Activated CD4-positive, alpha-beta T cell treated with anti-CD3 and anti-CD28 coated beads, Interleukin-2, amount 50 U/mL, for 24 hours (primary cell): ENCODE measurements around the gene PABPN1.

Source experiments
- DNase-seq, 2 donors: peaks; one replicate each; pipeline ENCODE4 v3.0.0-alpha.2; 2020; ENCODE audit warnings: low read depth in 1 of 2, low spot score in 1 of 2

The PABPN1 gene

GRCh38 chr14:23326491-23327332 lies 5.5 kb downstream of the PABPN1 start:
- no peak for DNase-seq

DNA sequence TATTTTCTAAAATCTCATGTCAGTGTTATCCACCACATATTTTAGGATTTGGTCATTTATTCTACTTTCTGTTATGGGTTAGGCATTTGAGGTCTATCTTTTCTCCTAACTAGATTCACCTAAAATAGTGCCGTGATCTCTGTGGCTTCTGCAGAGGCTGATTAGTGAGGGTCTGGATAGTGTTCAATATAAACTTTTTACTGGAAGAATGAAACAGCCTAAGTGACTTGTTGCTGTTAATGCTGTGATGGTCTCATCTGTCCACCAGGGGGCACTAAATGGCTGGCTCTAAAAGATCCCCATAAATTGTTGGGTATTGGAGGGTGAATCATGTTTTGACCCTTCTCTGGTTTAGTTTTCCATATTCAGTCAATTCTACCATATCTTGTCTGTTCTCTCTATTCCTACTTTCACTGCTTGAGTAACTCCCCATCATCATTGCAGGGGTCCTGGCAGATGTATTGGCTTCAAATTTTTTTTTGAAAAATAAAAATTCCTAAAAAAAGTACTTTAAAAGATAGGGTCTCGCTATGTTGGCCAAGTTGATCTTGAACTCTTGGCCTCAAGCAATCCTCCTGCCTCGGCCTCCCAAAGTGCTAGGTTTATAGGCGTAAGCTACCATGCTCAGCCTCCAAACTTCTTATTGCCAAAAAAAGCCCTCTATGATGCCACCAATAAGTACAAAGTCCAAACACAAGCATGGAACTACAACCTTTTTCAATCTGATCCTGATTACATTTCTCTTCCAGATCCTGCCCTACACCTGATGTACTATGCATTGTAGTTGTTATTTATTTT lies 6.9 kb downstream of the PABPN1 start:
- DNase-seq = peak; percentile 28 to 69

DNA sequence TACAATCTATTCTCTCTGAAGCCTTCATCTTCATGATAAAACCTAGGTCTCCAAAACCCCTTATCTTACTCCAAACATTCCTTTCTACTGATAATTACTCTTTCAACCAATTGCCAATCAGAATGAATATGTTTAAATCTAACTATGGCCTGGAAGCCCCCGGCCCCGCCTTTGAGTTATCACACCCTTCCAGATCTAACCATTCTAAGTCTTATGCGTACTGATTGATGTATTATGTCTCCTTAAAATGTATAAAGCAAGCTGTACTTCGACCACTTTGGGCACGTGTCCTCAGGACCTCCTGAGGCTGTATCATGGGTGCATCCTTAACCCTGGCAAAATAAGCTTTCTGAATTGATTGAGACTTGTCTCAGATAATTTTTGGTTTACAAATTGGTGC lies 14.4 kb downstream of the PABPN1 start:
- DNase-seq = no peak

DNA sequence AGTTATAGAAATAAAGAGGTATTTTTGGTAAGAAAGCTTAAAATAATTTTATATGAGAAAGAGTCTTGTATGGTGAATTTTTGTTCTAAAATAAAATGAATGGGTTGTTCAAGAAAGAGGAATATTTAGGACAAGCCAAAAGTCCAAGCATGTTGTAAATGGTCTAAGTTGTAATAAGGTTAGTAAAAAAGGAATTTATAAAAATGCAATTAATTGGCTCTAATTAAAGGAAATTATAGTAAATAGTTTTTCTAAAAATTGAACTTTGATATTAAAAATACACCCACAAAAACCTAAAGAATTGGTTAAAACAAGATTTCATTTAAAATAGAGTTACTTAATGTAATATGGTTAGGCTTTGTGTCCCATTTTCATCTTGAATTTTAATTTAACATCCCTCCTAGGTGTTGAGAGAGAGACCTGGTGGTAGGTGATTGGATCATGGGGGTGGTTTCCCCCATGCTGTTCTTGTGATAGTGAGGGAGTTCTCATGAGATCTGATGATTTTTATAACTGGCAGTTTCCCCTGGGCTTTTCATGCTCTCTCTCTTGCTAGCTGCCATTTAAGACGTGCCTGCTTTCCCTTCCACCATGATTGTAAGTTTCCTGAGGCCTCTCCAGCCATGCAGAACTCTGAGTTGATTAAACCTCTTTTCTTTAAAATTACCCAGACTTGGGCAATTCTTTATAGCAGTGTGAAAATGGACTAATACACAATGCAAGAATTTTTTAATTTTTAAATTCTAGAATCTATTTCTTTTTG lies 18.4 kb downstream of the PABPN1 start:
- DNase-seq = no peak

DNA sequence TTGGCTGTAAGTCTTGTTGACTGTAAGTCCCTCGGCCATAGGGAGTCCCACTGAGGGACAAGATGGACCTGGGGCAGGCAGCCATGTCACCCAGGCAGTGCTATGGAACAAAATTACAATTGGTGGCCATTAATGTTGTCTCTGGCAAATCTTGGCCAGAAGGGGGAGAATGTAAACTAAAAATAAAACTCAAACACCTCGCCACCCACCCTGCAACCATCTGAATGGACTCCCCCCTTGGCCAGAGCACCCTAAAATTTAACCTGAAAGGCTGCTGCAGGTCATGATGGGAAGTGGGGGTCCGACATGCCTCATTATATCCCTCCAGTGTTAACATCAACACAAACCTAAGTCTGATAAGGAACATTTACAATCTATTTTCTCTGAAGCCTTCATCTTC lies 23.2 kb downstream of the PABPN1 start:
- no peak for DNase-seq

- no peak for DNase-seq
These were observed 24.9 kb downstream of the PABPN1 start for GRCh38 chr14:23345987-23346692.

- no peak for DNase-seq
These were observed 25.6 kb downstream of the PABPN1 start for GRCh38 chr14:23346693-23347405.

GRCh38 chr14:23347406-23348296 lies 26.4 kb downstream of the PABPN1 start:
- no peak for DNase-seq

GRCh38 chr14:23348297-23348655 lies 27.0 kb downstream of the PABPN1 start:
- no peak for DNase-seq

DNA sequence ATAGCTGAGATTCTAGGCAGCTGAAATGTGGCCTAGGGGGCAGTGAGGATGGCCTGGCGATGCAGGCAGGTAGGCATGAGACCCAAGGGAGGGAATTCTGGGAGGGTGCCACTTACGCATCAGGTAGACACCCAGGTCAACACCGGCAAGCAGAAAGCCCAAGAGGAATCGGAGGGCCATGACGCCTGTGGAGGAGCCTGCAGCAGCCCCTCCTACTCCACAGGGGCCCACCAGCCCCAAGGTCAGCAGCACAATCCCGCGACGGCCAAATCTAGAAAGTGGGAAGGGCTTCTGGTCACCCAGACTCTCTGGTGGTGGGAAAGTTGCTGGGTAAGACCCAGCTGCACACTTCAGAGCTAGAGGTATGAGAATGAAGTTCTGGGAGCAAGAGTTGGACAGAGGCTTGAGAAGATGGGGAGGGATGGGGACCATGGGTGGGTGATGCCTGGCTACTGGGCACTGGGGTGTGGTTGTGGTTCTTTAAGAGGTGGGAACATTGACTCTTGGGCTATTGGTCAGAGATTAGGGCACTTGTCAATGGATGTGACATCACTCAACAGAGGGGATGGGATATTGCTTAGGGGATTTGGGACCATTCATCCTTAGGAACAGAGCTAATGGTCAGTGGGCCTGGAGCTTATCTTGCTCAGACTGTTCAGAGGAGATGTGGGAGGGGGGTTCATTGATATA lies 28.0 kb downstream of the PABPN1 start:
- no peak for DNase-seq

DNA sequence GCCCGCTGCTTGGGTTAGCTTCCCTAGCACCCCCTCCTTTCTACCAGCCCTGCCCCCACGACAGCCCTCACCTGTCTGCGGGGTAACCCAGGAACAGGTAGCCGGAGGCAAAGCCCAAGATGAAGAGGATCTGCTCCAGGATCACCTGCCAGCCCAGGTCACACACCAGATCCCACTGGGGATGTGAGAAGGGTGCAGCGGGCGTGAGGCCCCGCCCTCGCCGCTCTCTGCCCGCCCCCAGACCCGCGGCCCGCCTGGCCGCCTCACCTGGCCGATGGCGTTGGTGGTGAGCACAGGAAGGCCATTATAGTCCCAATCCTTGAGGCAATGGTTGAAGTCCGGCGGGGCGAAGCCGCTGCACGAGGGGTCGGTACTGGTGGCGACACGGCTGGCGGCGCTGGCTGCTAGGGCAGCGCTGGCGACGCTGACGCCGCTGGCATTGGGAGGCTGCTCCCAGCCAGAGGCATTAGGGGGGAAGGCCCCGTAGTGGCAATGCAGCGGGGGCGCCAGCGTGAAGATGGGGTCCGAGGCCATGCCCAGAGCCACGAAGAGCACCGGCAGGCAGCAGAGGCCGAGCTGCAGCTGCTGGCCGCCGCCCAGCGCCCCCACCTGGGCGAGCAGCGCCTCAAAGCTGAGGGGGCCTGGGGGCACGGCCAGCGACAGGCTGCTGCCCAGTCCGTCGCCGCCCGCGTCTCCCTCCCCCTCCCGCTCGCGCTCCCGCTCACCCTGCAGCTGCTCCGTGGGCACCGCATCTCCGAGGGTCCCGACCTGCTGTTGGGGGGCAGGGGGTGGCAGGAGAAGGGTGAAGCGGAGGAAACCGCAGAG lies 30.6 kb downstream of the PABPN1 start:
- DNase-seq = no peak

DNA sequence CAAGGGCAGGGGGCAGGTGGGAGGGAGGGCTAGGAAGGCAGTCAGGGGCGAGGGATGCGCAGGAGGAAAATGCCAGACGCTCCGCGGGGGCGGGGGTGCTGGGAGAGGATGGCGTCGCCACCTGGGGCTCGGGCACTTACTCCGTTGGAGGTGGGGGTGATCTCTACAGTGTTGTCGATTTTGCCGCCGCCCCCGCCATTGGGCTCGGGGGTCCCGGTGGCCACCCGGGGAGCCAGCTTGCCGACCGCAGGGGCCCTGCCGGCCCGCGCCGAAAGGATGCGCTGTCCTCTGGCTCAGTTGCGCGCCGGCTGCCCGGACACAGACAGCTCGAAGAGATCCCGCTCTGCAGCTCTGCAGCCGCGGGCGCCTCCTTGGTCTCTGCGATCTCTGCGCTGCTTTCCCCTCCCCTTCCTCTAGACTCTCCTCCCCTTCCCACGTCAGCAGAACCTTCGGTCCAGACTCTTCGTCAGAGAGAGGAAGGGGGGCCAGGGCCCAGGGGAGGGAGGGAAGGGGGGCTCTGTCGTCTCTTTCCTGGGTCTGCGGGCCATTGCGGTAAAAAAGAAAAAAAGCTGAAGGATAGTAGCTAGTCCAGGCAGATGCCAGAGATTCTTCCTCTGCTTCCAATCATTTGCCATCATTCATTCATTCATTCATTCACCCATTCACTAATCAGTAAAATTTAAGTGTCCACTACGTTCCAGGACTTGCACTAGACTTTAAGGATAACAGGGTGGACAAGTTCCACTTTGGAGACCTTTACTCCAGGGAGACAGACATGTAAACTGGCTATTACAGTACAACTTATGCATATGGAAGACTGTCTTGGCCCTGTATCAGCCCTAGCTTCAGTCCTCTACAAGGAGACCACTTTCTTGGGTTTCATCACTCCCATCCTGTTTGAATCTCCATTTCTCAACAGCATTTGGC lies 31.5 kb downstream of the PABPN1 start, which contains the start of gene SLC22A17:
Gene SLC22A17 (minus strand): TSS at position 382 of the 927 bp plus-strand sequence.
- peak; percentile 16 to 36 for DNase-seq

DNA sequence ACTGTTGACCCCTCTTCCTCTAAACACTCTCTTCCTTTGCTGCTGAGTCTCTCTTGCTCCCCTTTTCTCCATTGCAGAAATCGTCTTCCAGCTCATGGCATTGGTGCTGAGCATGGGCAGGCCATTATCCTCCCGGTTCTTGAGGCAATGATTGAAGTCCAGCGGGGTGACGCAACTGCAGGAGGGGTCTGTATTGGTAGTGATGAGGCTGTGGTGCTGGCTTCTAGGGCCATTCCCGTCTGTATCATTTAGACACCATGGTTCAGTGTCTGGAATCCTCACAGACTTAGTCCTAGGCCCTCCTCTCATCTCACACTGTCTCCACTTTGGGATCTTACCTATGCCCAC lies 32.1 kb downstream of the PABPN1 start:
- no peak for DNase-seq

DNA sequence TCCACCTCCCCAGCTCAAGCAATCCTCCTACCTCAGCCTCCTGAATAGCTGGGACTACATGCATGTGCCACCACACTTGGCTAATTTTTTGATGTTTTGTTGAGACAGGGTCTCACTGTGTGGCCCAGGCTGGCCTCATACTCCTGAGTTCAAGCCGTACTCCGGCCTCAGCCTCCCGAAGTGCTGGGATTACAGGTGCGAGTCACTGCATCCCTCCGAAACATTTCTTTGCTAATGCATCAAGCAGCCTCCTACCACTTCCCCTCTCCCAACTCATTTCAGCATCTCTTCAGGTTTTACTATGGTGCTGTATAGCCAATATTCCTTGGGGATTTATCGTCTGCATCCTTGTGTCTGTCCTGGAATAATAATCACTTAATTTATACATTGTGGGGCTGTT lies 33.7 kb downstream of the PABPN1 start:
- no peak for DNase-seq

DNA sequence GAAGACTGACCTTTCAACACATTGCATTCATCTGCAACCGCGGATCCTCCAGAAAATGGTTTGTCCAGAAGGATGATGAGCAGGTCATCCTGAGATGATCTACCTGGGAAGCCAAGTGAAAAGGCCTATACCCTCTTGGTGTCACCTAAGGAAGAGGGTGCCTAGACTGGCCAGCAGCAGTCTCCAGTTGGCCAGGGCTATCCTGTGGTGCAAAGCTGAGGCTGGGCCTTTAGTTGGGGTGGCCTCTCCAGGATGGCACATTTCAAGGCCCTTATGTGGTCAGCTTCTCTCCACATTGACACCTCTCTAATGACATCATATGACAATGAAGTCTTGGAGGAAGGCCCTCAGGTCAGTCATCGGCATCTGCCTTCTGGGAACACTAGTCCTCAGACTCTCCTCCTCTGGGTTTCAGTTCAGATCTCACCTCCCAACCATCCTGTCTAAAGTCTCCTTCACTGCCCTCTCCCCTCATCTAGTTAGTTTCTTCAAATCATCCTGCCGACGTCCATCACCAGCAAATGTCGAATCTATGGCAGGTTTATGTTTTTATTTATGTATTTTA lies 34.7 kb downstream of the PABPN1 start:
- no peak for DNase-seq

DNA sequence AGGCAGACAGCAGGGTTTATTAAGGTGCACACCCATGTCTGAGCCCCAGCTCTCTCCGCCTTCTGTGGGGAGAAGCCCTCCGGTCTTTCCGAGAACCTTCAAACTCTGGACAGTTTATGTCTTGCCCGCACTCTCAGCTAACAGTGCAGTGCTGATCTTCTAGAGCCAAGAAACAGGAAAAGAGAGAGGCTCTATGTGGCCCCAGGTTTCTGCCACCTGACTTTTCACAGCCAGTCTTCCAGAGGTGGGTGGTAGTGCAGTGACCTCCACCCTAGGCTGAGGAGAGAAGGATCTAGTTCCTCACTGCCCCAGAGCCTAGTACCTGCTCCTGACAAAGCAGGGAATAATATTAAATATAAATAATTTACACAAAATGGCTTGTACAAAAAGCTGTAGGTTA lies 35.4 kb downstream of the PABPN1 start:
- no peak for DNase-seq

DNA sequence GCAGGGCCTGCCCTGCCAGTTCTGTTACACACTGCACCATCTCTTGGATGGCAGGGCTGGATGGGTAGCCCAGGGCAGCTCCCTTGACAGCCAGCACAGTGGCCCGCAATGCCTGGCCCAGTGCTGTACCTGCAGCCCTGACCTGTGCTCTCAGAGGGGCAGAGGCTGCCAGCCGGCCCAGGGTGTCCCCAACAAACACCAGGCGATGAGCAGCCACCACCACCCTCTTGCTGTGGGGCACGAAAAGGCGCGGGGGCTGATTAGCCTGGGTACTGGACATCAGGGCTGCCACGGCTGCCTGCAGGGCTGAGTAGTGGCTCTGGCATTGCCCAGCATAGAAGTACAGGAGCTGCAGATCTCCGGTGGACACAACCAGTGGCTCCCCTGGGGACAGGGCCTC lies 36.0 kb downstream of the PABPN1 start:
- DNase-seq = no peak
